Measurements from ENCODE around the gene TDP2.

TDP2 gene

DNA sequence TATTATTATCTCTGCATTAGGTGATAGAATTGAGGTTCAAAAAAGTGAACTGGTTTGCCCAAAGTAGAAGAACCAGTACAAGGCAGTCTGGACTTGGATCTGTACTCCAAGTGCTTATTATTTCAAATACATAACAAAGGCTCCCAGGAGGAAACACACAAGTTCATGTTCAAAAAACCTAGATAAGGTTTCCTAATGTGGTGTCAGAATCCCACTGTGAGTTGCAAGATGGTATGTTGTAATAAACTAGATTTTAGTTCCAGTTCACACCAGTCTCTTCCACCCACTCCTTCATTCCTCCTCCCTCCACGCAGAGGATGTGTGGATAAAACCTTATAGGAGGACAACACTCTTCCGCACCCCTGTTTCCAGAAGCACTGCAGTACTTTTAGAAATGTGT is 63.5 kb downstream of the TDP2 start:
- TF ChIP-seq, protein P1, sequence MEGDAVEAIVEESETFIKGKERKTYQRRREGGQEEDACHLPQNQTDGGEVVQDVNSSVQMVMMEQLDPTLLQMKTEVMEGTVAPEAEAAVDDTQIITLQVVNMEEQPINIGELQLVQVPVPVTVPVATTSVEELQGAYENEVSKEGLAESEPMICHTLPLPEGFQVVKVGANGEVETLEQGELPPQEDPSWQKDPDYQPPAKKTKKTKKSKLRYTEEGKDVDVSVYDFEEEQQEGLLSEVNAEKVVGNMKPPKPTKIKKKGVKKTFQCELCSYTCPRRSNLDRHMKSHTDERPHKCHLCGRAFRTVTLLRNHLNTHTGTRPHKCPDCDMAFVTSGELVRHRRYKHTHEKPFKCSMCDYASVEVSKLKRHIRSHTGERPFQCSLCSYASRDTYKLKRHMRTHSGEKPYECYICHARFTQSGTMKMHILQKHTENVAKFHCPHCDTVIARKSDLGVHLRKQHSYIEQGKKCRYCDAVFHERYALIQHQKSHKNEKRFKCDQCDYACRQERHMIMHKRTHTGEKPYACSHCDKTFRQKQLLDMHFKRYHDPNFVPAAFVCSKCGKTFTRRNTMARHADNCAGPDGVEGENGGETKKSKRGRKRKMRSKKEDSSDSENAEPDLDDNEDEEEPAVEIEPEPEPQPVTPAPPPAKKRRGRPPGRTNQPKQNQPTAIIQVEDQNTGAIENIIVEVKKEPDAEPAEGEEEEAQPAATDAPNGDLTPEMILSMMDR (IDR thresholded peaks at IDR 0.05; ENCODE audit: control insufficient read depth, insufficient read depth, low read depth, low read length, missing control alignments) = no peak
- DNase-seq (ENCODE audit: low read depth) = no peak
- H3K4me3 ChIP-seq (ENCODE audit: control insufficient read depth, low read depth, low read length) = no peak overlapping the region

DNA sequence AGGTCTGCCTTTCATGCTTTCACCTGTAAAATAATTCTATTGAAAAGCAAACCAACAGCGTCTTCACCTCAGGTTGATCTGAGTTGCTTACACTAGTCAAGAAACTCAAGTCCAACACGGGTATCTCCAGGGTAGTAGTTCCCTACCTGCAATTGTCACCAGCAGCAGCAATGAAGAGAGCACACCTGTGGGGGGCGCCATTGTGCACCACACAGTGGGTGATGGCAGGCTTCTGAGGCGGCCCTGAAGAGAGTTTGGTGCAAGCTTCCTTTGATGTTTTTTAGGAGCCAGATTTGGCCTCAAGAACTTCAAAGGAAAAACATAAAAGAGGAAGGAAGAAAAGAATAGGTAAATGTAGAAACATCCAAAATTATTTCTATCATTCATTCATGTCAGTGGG is 65.8 kb downstream of the TDP2 start:
- no peak for DNase-seq (ENCODE audit: low read depth)
- TF ChIP-seq, protein P1 (IDR thresholded peaks at IDR 0.05; ENCODE audit: control insufficient read depth, insufficient read depth, low read depth, low read length, missing control alignments) = peak; percentile 8
- H3K4me3 ChIP-seq (ENCODE audit: control insufficient read depth, low read depth, low read length) = no peak overlapping the region
